ENCODE data around the gene ZNF618. TPM values are rescaled to one million over a fixed set of nuclear protein-coding genes. Genes with fewer than 3 reads are reported as not detected.

The ZNF618 gene
- total RNA-seq, 1 experiment from 2014 or later = 22.0 TPM

- TF ChIP-seq, protein P1, sequence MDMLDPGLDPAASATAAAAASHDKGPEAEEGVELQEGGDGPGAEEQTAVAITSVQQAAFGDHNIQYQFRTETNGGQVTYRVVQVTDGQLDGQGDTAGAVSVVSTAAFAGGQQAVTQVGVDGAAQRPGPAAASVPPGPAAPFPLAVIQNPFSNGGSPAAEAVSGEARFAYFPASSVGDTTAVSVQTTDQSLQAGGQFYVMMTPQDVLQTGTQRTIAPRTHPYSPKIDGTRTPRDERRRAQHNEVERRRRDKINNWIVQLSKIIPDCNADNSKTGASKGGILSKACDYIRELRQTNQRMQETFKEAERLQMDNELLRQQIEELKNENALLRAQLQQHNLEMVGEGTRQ (CRISPR knock-in tag; IDR thresholded peaks at IDR 0.05) = no peak
- TF ChIP-seq GRHL2 (CRISPR knock-in tag; IDR thresholded peaks at IDR 0.05; ENCODE audit: insufficient replicate concordance, severe bottlenecking) (no peak), AFF4 (CRISPR knock-in tag; IDR thresholded peaks at IDR 0.05; ENCODE audit: borderline replicate concordance) (no peak), SP1 (CRISPR knock-in tag; conservative IDR thresholded peaks at IDR 0.05) (no peak), ZNF396 (CRISPR knock-in tag; IDR thresholded peaks at IDR 0.05; ENCODE audit: borderline replicate concordance) (no peak), E2F5 (CRISPR knock-in tag; IDR thresholded peaks at IDR 0.05) (no peak), HMGXB4 (CRISPR knock-in tag; IDR thresholded peaks at IDR 0.05) (no peak), NFE2L1 (CRISPR knock-in tag; IDR thresholded peaks at IDR 0.05) (no peak)
- TF ChIP-seq, protein P2, sequence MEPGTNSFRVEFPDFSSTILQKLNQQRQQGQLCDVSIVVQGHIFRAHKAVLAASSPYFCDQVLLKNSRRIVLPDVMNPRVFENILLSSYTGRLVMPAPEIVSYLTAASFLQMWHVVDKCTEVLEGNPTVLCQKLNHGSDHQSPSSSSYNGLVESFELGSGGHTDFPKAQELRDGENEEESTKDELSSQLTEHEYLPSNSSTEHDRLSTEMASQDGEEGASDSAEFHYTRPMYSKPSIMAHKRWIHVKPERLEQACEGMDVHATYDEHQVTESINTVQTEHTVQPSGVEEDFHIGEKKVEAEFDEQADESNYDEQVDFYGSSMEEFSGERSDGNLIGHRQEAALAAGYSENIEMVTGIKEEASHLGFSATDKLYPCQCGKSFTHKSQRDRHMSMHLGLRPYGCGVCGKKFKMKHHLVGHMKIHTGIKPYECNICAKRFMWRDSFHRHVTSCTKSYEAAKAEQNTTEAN (CRISPR knock-in tag; IDR thresholded peaks at IDR 0.05) = no peak
- ATAC-seq (no peak), DNase-seq (ENCODE audit: low spot score) (no peak)
- ChIA-PET CTCF (interaction anchor here (1.0 kb wide), 1 partner anchor 253 kb away, joined by 3 read pairs; no protein-coding TSS in a partner anchor), POLR2A (no interaction called here)
- Mint-ChIP-seq H3K4me1 (no peaks in the 10 kb centered on the region), H3K27ac (no peak overlapping the region), H3K36me3 (peaks cover 11% of the 10 kb centered on the region), H3K4me3 (no peak overlapping the region), H3K27me3 (ENCODE audit: low read depth) (no peaks in the 10 kb centered on the region), H3K9me3 (no peaks in the 10 kb centered on the region)
Measured at GRCh38 chr9:113989714-113990569, 113.8 kb downstream of the ZNF618 start.

GRCh38 chr9:113990570-113990907 is 114.4 kb downstream of the ZNF618 start:
- TF ChIP-seq, protein P3, sequence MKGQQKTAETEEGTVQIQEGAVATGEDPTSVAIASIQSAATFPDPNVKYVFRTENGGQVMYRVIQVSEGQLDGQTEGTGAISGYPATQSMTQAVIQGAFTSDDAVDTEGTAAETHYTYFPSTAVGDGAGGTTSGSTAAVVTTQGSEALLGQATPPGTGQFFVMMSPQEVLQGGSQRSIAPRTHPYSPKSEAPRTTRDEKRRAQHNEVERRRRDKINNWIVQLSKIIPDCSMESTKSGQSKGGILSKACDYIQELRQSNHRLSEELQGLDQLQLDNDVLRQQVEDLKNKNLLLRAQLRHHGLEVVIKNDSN (CRISPR knock-in tag; IDR thresholded peaks at IDR 0.05) = peak; percentile 75
- TF ChIP-seq, protein P1 (CRISPR knock-in tag; IDR thresholded peaks at IDR 0.05) = peak; percentile 82
- TF ChIP-seq, protein P4, sequence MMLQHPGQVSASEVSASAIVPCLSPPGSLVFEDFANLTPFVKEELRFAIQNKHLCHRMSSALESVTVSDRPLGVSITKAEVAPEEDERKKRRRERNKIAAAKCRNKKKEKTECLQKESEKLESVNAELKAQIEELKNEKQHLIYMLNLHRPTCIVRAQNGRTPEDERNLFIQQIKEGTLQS (CRISPR knock-in tag; conservative IDR thresholded peaks at IDR 0.05) = no peak
- ChIA-PET CTCF (interaction anchor here (1.0 kb wide), 2 partner anchors 118 to 253 kb away, joined by 3 read pairs; no protein-coding TSS in a partner anchor), POLR2A (interaction anchor here (0.6 kb wide), 1 partner anchor 40 kb away, joined by 3 read pairs; no protein-coding TSS in a partner anchor)
- peaks cover 11% of the 10 kb centered on the region for H3K36me3 Mint-ChIP-seq
- no peaks in the 10 kb centered on the region for H3K9me3 Mint-ChIP-seq
- H3K27ac Mint-ChIP-seq = no peak overlapping the region
- H3K4me1 Mint-ChIP-seq = no peaks in the 10 kb centered on the region
- DNase-seq (ENCODE audit: low spot score) (no peak), ATAC-seq (peak; percentile 66)
- H3K27me3 Mint-ChIP-seq (ENCODE audit: low read depth) = no peaks in the 10 kb centered on the region
- no peak overlapping the region for H3K4me3 Mint-ChIP-seq
